SK-N-SH (cell line): Measurements from ENCODE around the gene LHFPL4.

Source experiments
- NFIC ChIP-seq: IDR thresholded peaks from 2 replicates; pipeline ENCODE4 v1.4.0; 2012; ENCODE audit warnings: borderline replicate concordance
- SIN3A ChIP-seq: IDR thresholded peaks from 2 replicates; pipeline ENCODE4 v1.6.1; 2012; ENCODE audit warnings: low read depth, mild to moderate bottlenecking, low read length, moderate library complexity, borderline replicate concordance

DNA sequence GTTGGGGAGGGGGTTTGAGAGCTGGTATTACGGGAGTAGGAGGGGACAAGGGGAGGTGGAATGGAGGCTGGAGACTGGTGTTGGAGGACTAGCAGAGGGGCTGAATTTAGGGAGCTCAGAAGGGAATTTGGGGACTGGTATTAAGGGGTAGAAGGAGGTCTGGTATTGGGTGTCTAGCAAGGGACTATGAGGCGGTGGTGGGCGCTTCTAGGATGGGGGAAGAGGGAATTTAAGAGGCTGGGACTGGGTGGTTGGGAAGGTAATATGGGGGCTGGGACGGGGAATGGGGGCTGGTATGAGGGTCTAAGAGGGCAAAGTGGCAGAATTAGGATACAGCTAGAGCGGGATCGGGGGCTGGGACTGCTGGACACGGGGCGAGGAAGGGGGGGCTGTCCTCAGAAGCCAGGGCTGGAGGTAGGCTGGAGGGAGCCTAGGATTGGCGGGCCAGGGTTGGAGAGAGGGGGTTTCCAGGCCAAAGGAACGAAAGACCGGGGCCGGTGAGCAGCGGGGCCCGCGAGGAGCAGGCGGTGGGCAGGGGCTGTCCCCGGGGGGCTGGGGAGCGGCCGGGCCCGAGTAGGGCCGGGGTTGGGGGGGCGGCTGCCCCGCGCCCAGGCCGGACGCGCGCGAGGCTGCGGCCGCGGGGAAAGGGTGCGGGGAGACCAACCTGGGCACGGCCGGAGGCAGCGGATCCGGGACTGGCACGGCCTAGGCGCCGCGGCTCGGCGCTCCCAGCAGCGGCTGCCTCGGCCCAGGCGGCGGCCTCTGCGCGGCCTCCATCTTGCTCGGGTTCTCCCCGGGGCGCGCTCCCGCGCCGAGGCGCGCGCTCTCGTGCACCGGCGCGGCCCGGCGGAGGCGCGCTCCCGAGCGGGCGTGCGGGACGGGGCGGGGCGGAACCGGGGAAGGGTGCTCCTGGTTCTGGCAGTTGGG is at the start of gene LHFPL4:
- TF ChIP-seq NFIC (no peak), SIN3A (no peak)
